A549 (cell line): ENCODE data around the gene TAOK3. TPM values are rescaled to one million over a fixed set of nuclear protein-coding genes. Genes with fewer than 3 reads are reported as not detected.

ENCODE experiments used
- ATAC-seq, 2 experiments: fragments of 200-7000 bp in 1 of 2; fragments of >200 bp in 1 of 2; cut with Nextera tagmentation in 1 of 2; cut with Tn5 transposase in 1 of 2; 3 replicates each; pipeline versions ENCODE4 v1.8.0 to v1.9.1; 2018 to 2020; ENCODE audit warnings: mild to moderate bottlenecking in 1 of 2, moderate library complexity in 1 of 2
- CTCF ChIA-PET: fragments of 300-600 bp; sonication (Branson Sonifier 250); formaldehyde crosslinking; extraction: SDS; loops from one replicate; lab custom pipeline; 2021; ENCODE audit warnings: antibody characterized with exemption, inconsistent platforms; lab: Yijun Ruan, JAX
- POLR2A ChIA-PET: fragments of 350-600 bp; formaldehyde crosslinking; extraction: SDS; loops from one replicate; lab custom pipeline; 2021; ENCODE audit warnings: antibody characterized with exemption, inconsistent platforms; lab: Yijun Ruan, JAX
- DNase-seq, 2 experiments: peaks; one replicate each; pipeline versions ENCODE4 v3.0.0 to v3.0.0-alpha.2; 2011 to 2016; ENCODE audit warnings: low read depth in 1 of 2, low spot score in 1 of 2
- FAIRE-seq: peaks from 2 replicates; lab custom pipeline; 2011; peaks lifted over from hg19 to GRCh38; lab: Jason Lieb, UNC
- H3K27ac ChIP-seq, 2 experiments: fragments of >200 bp; sonication (Bioruptor Twin); formaldehyde crosslinking; 3 replicates each; pipeline ENCODE4 v1.5.1; 2016 to 2017
- H3K4me1 ChIP-seq: fragments of >200 bp; sonication (Bioruptor Twin); formaldehyde crosslinking; 3 replicates; pipeline ENCODE4 v1.6.1; 2016
- H3K4me2 ChIP-seq: fragments of >200 bp; sonication (Bioruptor Twin); formaldehyde crosslinking; 3 replicates; pipeline ENCODE4 v1.6.1; 2016
- H3K4me3 ChIP-seq: fragments of >200 bp; sonication (Bioruptor Twin); formaldehyde crosslinking; 3 replicates; pipeline ENCODE4 v1.5.1; 2016
- H3K9me3 ChIP-seq: fragments of >200 bp; sonication (Bioruptor Twin); formaldehyde crosslinking; 3 replicates; pipeline ENCODE4 v1.6.1; 2016
- BHLHE40 ChIP-seq: IDR thresholded peaks from 2 replicates; pipeline ENCODE4 v1.6.1; 2012; ENCODE audit warnings: low read depth, low read length, inconsistent platforms
- CBX2 ChIP-seq: fragments of 200-600 bp; sonication (generic); IDR thresholded peaks from 2 replicates; pipeline ENCODE4 v1.6.1; 2016; ENCODE audit warnings: low read depth, mild to moderate bottlenecking, borderline replicate concordance
- EHF ChIP-seq: fragments of 250-450 bp; sonication (Bioruptor Pico); IDR thresholded peaks from 2 replicates; pipeline ENCODE4 v1.5.0; 2020; ENCODE audit warnings: mild to moderate bottlenecking
- EHMT2 ChIP-seq: fragments of 200-600 bp; sonication (generic); IDR thresholded peaks from 2 replicates; pipeline ENCODE4 v1.6.1; 2016; ENCODE audit warnings: antibody characterized with exemption, low read depth, mild to moderate bottlenecking, moderate library complexity
- EP300 ChIP-seq, 2 experiments: fragments of >200 bp; sonication (Bioruptor Twin); formaldehyde crosslinking; IDR thresholded peaks; 2 replicates in 1 of 2; 3 replicates in 1 of 2; pipeline ENCODE4 v1.6.1; 2016 to 2017
- ESRRA ChIP-seq: fragments of 150-350 bp; IDR thresholded peaks from 2 replicates; pipeline ENCODE4 v1.6.1; 2014; ENCODE audit warnings: mild to moderate bottlenecking, low read length, borderline replicate concordance
- GATA3 ChIP-seq: IDR thresholded peaks from 2 replicates; pipeline ENCODE4 v1.6.1; 2012; ENCODE audit warnings: borderline replicate concordance
- HDAC2 ChIP-seq: fragments of 200-600 bp; sonication (generic); IDR thresholded peaks from 2 replicates; pipeline ENCODE4 v1.6.1; 2016
- HOXB13 ChIP-seq: fragments of 250-450 bp; sonication (Bioruptor Pico); IDR thresholded peaks from 2 replicates; pipeline ENCODE4 v1.5.0; 2020; ENCODE audit warnings: low read depth, mild to moderate bottlenecking, moderate library complexity
- KDM5A ChIP-seq: fragments of 200-600 bp; sonication (generic); IDR thresholded peaks from 2 replicates; pipeline ENCODE4 v1.6.1; 2016; ENCODE audit warnings: antibody characterized with exemption, mild to moderate bottlenecking
- MAFK ChIP-seq: fragments of 450-650 bp; IDR thresholded peaks from 2 replicates; pipeline ENCODE4 v1.6.1; 2014; ENCODE audit not compliant: partially characterized antibody
- MAZ ChIP-seq: fragments of 150-350 bp; IDR thresholded peaks from 2 replicates; pipeline ENCODE4 v1.6.1; 2014; ENCODE audit warnings: antibody characterized with exemption, low read depth, low read length, borderline replicate concordance
- NFE2L2 ChIP-seq: fragments of 150-350 bp; conservative IDR thresholded peaks from 2 replicates; pipeline ENCODE4 v1.6.1; 2014; ENCODE audit warnings: low read length
- NPAS2 ChIP-seq: fragments of 250-450 bp; sonication (Bioruptor Pico); IDR thresholded peaks from 2 replicates; pipeline ENCODE4 v1.8.0; 2022; ENCODE audit warnings: mild to moderate bottlenecking, moderate library complexity, borderline replicate concordance
- NR3C1 ChIP-seq: fragments of >200 bp; sonication (Bioruptor Twin); formaldehyde crosslinking; IDR thresholded peaks from 3 replicates; pipeline ENCODE4 v1.6.1; 2017
- POLR2AphosphoS2 ChIP-seq: conservative IDR thresholded peaks from 2 replicates; pipeline ENCODE4 v1.6.1; 2012; ENCODE audit warnings: low read length, improper control_type of control experiment, inconsistent platforms
- RAD21 ChIP-seq, 2 experiments: fragments of >200 bp in 1 of 2; sonication (Bioruptor Twin) in 1 of 2; formaldehyde crosslinking in 1 of 2; IDR thresholded peaks in 1 of 2; conservative IDR thresholded peaks in 1 of 2; 2 replicates in 1 of 2; 3 replicates in 1 of 2; pipeline ENCODE4 v1.6.1; 2012 to 2018; ENCODE audit warnings: inconsistent platforms in 1 of 2
- SMC3 ChIP-seq: fragments of >200 bp; sonication (Bioruptor Twin); formaldehyde crosslinking; IDR thresholded peaks from 3 replicates; pipeline ENCODE4 v1.6.1; 2018; ENCODE audit warnings: inconsistent platforms
- SREBF2 ChIP-seq: fragments of 450-650 bp; IDR thresholded peaks from 2 replicates; pipeline ENCODE4 v1.6.1; 2014; ENCODE audit warnings: mild to moderate bottlenecking, moderate library complexity
- ZC3H11A ChIP-seq: fragments of 450-650 bp; IDR thresholded peaks from 2 replicates; pipeline ENCODE4 v1.6.1; 2014; ENCODE audit warnings: antibody characterized with exemption, mild to moderate bottlenecking
- WGBS: methylation state at CpG from one replicate; pipeline ENCODE4 v1.1.6; 2017; ENCODE audit errors: missing lambda C conversion rate; 5-methylcytosine and 5-hydroxymethylcytosine counted together
- polyA plus RNA-seq, 4 experiments: library from polyadenylated mRNA; depleted of rRNA in 3 of 4; stranded (reverse); fragments of >200 nt; fragmentation: RNase III in 1 of 4; extraction: RNeasy Plus Mini Kit Qiagen cat#74134 plus additional on column Dnase treatment in 1 of 4; gene quantifications; 2 replicates in 3 of 4; 3 replicates in 1 of 4; pipeline ENCODE4 v1.2.3, GENCODE V29; 2011 to 2017
- TF ChIP-seq, protein P1 (sequence below): fragments of 450-650 bp; IDR thresholded peaks from 2 replicates; pipeline ENCODE4 v1.6.1; 2014; ENCODE audit warnings: antibody characterized with exemption
- TF ChIP-seq, protein P2 (sequence below): fragments of >200 bp; sonication (Bioruptor Twin); formaldehyde crosslinking; IDR thresholded peaks from 3 replicates; pipeline ENCODE4 v1.5.1; 2016
- TF ChIP-seq, protein P3 (sequence below): IDR thresholded peaks from 2 replicates; pipeline ENCODE4 v1.6.1; 2012

The TAOK3 gene
- polyA plus RNA-seq, 2 of the 4 experiments (the other 2 are of a cell fraction), result 13.1 to 27.6 TPM

DNA sequence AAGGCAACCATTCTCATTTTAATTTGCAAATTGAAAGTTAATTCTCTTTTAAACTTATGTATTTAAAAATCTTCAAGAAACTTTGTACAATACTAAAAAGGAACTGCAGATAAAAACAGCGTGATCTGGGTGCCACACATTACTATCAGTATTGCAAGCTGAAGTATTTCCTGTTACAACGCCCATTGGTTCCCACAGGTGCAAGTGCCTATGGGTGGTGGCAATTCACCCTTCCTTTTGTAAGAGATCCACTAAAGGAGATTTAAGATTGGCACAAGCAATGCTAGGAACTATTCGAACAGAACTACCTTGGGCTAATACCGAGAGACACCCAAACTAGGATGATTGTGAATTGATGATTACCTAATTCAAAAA lies 13.2 kb downstream of the TAOK3 start:
- 93% methylated on average over 4 of the region's 4 CpGs for WGBS
- peak overlapping the region in 1 of 2 experiments; percentile 69; a peak in 3 of 6 replicates for H3K27ac ChIP-seq
- H3K9me3 ChIP-seq, result no peaks in the 10 kb centered on the region
- DNase-seq (no peak), ATAC-seq (no peak), FAIRE-seq (no peak)
- POLR2A ChIA-PET, result interaction anchor here (0.9 to 1.4 kb wide), 2 partner anchors 13 to 17 kb away, joined by 4 to 12 read pairs; partner anchors contain the start of genes SUDS3 and TAOK3
- peak overlapping the region; percentile 81 for H3K4me2 ChIP-seq
- peaks cover 48% of the 10 kb centered on the region for H3K4me1 ChIP-seq
- H3K4me3 ChIP-seq, result no peak overlapping the region
- TF ChIP-seq SMC3, result no peak
- TF ChIP-seq HDAC2, result no peak
- no peak for TF ChIP-seq NFE2L2
- CTCF ChIA-PET, result interaction anchor here (1.4 to 5.8 kb wide), 2 partner anchors 16 to 24 kb away, joined by 5 to 38 read pairs; partner anchors contain the start of gene SUDS3

DNA sequence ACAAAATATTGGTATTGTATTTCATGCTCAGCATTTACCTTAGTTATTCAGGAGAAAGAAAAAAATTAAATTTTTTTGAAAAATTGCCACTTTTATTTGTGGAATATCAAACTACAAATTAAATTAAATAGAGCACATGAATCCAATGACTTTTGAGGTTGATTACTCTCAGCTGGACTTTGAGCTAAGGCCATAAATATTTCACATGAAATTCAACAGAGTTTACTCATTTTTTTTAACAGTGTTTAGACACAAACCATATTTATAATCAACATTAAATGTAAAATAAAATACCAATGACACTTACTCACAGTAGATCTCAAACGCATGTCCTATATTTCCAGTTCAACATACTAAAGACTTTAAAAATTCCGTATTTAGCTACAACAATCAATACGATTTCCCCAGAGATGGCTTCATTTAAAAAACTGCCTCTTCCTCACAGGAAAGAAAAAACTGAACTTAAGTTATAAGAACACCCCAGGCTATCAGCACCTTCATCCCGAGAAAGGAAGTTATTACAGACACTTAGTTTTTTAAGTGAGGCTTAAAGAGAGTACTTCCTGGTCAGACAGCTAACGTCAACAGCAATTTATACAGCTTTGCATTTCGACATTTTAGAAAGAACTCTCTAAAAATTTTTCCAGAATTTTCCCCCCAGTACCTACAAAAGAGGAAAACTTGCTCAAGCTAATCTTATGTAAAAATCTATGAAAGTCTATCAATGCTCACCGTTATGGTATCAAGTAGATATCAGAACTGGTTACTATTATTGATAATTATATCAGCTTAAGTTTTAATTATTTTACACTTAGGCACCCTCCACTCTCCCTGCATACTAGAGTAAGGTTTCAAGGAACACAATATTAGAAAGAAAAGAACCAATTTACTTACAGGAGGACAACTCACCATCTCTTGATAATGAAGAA lies 13.8 kb downstream of the TAOK3 start:
- peak overlapping the region; percentile 69 to 74; a peak in 5 of 6 replicates for H3K27ac ChIP-seq
- CTCF ChIA-PET, result interaction anchor here (0.9 to 5.8 kb wide), 5 partner anchors 10 to 178 kb away, joined by 3 to 38 read pairs (median 5); partner anchors contain the start of genes SUDS3 and TAOK3
- POLR2A ChIA-PET, result interaction anchor here (0.9 to 1.4 kb wide), 2 partner anchors 14 to 17 kb away, joined by 4 to 12 read pairs; partner anchors contain the start of genes SUDS3 and TAOK3
- TF ChIP-seq, protein P1, sequence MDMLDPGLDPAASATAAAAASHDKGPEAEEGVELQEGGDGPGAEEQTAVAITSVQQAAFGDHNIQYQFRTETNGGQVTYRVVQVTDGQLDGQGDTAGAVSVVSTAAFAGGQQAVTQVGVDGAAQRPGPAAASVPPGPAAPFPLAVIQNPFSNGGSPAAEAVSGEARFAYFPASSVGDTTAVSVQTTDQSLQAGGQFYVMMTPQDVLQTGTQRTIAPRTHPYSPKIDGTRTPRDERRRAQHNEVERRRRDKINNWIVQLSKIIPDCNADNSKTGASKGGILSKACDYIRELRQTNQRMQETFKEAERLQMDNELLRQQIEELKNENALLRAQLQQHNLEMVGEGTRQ, result no peak
- TF ChIP-seq POLR2AphosphoS2, result no peak
- TF ChIP-seq NPAS2, result no peak
- no peak for TF ChIP-seq GATA3
- no peak for FAIRE-seq
- DNase-seq, result peak in 1 of 2 experiments; percentile 29
- H3K9me3 ChIP-seq, result no peaks in the 10 kb centered on the region
- peaks cover 48% of the 10 kb centered on the region for H3K4me1 ChIP-seq
- 32% methylated on average over 7 of the region's 7 CpGs for WGBS
- no peak for ATAC-seq
- peak overlapping the region; percentile 81 for H3K4me2 ChIP-seq
- H3K4me3 ChIP-seq, result peak overlapping the region; percentile 29; the same call in 2 of the 3 replicates

DNA sequence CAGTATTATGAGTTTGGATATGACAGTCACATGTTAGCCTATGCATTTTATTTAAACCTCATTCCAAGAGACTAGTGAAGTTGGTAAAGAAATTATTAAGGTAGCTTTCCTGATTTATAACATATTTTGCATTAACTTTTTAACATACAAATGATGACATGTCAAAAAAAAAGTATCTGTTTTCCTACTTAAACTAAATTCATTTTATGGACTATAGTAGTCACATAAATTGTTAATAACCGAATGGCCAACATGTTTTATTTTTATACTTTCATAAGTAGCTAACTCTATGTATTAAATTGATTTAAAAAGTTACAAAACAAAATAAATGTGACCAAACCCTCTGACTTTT lies 14.7 kb downstream of the TAOK3 start:
- ChIA-PET CTCF (interaction anchor here (0.6 to 5.8 kb wide), 6 partner anchors 11 to 466 kb away, joined by 3 to 38 read pairs (median 4); partner anchors contain the start of genes SUDS3 and TAOK3), POLR2A (interaction anchor here (2.6 kb wide), 1 partner anchor 15 kb away, joined by 13 read pairs; the partner anchor contains the start of gene TAOK3)
- DNase-seq, result no peak
- FAIRE-seq, result no peak
- TF ChIP-seq CBX2 (no peak), MAFK (peak; percentile 39), KDM5A (no peak)
- Histone ChIP-seq H3K4me2 (peak overlapping the region; percentile 81), H3K27ac (peak overlapping the region in 1 of 2 experiments; percentile 51; a peak in 2 of 6 replicates), H3K4me3 (no peak overlapping the region), H3K9me3 (no peaks in the 10 kb centered on the region), H3K4me1 (peaks cover 48% of the 10 kb centered on the region)
- WGBS, result 76% methylated on average over 1 of the region's 1 CpG
- no peak for ATAC-seq

DNA sequence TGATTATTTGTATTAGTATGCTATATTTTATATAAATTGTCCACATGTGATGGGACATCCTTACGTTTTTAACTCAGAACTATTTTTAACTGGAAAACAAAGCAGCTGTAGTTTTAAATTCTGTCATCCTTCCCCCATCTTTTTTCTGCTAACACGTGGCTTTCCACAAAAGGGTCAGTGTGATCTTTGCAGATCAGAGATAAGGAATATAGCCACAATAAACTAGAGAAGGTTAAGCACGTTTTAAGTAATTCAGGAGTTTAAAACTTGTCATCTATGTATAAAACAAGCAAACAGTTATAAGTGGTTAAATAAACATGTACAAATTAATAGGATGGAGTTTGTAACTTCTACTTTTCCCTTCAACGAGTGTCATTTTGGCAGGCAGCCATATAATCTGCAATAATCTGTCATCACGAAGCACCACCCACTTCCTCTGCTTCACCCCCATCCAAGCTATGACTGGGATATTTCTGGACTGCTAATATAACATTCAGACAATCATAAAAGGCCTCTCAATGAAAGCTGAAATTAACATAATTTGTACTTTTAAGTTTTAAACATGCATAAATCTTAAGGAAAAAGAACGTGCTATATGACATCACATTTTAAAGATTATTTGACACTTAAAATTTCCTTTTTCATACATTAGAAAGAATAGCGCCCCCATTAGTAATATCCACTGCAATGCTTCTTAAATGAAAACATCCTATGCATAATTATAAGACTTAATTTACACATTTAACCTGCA lies 15.3 kb downstream of the TAOK3 start:
- peak overlapping the region; percentile 51 to 66 for H3K27ac ChIP-seq
- POLR2A ChIA-PET, result interaction anchor here (2.6 kb wide), 1 partner anchor 16 kb away, joined by 13 read pairs; the partner anchor contains the start of gene TAOK3
- CTCF ChIA-PET, result interaction anchor here (0.5 to 5.8 kb wide), 7 partner anchors 10 to 467 kb away, joined by 3 to 38 read pairs (median 4); partner anchors contain the start of genes SUDS3 and TAOK3
- peaks cover 48% of the 10 kb centered on the region for H3K4me1 ChIP-seq
- H3K4me2 ChIP-seq, result peak overlapping the region; percentile 81
- peak; percentile 63 to 64; a peak in 3 of 6 replicates for ATAC-seq
- WGBS, result 15% methylated on average over 7 of the region's 7 CpGs
- H3K9me3 ChIP-seq, result no peaks in the 10 kb centered on the region
- peak; percentile 56 to 76 for DNase-seq
- no peak for FAIRE-seq
- no peak overlapping the region for H3K4me3 ChIP-seq
- TF ChIP-seq EHMT2 (no peak), POLR2AphosphoS2 (no peak), ZC3H11A (no peak), NR3C1 (no peak), GATA3 (peak; percentile 55; the same call in 1 of the 2 replicates), MAZ (no peak), HOXB13 (CRISPR knock-in tag) (no peak), RAD21 (conservative IDR thresholded peaks at IDR 0.05 in 1 of 2, IDR thresholded peaks at IDR 0.05 in 1 of 2) (no peak), ESRRA (no peak), KDM5A (no peak), SREBF2 (no peak), EP300 (IDR thresholded peaks at IDR 0.05) (no peak), BHLHE40 (no peak), EHF (CRISPR knock-in tag) (no peak)
- TF ChIP-seq, protein P2, sequence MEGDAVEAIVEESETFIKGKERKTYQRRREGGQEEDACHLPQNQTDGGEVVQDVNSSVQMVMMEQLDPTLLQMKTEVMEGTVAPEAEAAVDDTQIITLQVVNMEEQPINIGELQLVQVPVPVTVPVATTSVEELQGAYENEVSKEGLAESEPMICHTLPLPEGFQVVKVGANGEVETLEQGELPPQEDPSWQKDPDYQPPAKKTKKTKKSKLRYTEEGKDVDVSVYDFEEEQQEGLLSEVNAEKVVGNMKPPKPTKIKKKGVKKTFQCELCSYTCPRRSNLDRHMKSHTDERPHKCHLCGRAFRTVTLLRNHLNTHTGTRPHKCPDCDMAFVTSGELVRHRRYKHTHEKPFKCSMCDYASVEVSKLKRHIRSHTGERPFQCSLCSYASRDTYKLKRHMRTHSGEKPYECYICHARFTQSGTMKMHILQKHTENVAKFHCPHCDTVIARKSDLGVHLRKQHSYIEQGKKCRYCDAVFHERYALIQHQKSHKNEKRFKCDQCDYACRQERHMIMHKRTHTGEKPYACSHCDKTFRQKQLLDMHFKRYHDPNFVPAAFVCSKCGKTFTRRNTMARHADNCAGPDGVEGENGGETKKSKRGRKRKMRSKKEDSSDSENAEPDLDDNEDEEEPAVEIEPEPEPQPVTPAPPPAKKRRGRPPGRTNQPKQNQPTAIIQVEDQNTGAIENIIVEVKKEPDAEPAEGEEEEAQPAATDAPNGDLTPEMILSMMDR, result peak; percentile 39
- TF ChIP-seq, protein P3, sequence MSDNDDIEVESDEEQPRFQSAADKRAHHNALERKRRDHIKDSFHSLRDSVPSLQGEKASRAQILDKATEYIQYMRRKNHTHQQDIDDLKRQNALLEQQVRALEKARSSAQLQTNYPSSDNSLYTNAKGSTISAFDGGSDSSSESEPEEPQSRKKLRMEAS, result peak; percentile 71
- TF ChIP-seq, protein P1, result no peak
